HPDE6-E6E7 (cell line): ENCODE measurements around the gene ALDOB.

Experiments
- DNase-seq: peaks from one replicate; pipeline ENCODE4 v3.0.0; 2011; ENCODE audit warnings: missing footprints; ENCODE audit errors: extremely low spot score

The ALDOB gene

GRCh38 chr9:101421653-101422065, 13.9 kb downstream of the ALDOB start:
- DNase-seq = no peak

- DNase-seq = no peak
Observed at GRCh38 chr9:101419863-101420262, 15.7 kb downstream of the ALDOB start.

- no peak for DNase-seq
Observed at GRCh38 chr9:101418518-101419430, 16.8 kb downstream of the ALDOB start.

- DNase-seq = no peak
Observed at GRCh38 chr9:101417977-101418376, 17.6 kb downstream of the ALDOB start.

- DNase-seq = no peak
Observed at GRCh38 chr9:101417389-101417788, 18.2 kb downstream of the ALDOB start.

- no peak for DNase-seq
Observed at GRCh38 chr9:101415578-101415977, 20.0 kb downstream of the ALDOB start.

GRCh38 chr9:101414839-101415238, 20.7 kb downstream of the ALDOB start:
- no peak for DNase-seq

- no peak for DNase-seq
Observed at GRCh38 chr9:101409079-101409477, 26.5 kb downstream of the ALDOB start.

GRCh38 chr9:101408374-101409078, 27.0 kb downstream of the ALDOB start:
- DNase-seq = no peak

GRCh38 chr9:101403516-101404285, 31.9 kb downstream of the ALDOB start:
- DNase-seq = no peak

GRCh38 chr9:101400120-101400519, 35.5 kb downstream of the ALDOB start:
- DNase-seq = no peak

GRCh38 chr9:101399643-101399970, 36.0 kb downstream of the ALDOB start:
- no peak for DNase-seq

GRCh38 chr9:101398930-101399642, 36.5 kb downstream of the ALDOB start:
- DNase-seq = peak; percentile 21

GRCh38 chr9:101398068-101398929, 37.3 kb downstream of the ALDOB start, which contains the start of the genes MRPL50 and ZNF189:
Gene MRPL50 (minus strand): TSS chr9:101398618. CDS start chr9:101398592, 26 bp downstream.
Gene ZNF189 (plus strand): TSS chr9:101398851. CDS start chr9:101399157, 306 bp downstream.
- DNase-seq = peak; percentile 98

GRCh38 chr9:101397746-101398067, 37.9 kb downstream of the ALDOB start:
- no peak for DNase-seq

GRCh38 chr9:101394687-101395086, 40.9 kb downstream of the ALDOB start:
- no peak for DNase-seq

- no peak for DNase-seq
Observed at GRCh38 chr9:101393135-101393534, 42.4 kb downstream of the ALDOB start.

- DNase-seq = no peak
Observed at GRCh38 chr9:101388507-101388993, 47.0 kb downstream of the ALDOB start.

- no peak for DNase-seq
Observed at GRCh38 chr9:101387871-101388506, 47.6 kb downstream of the ALDOB start.
